Measurements from ENCODE around the gene C16orf92. TPM values are rescaled to one million over a fixed set of nuclear protein-coding genes. Genes with fewer than 3 reads are reported as not detected.

C16orf92 gene
- total and polyA plus RNA-seq, 2 of the 8 experiments (the other 6 are each of a cell fraction or from before 2014, with no cell fraction given): not detected

DNA sequence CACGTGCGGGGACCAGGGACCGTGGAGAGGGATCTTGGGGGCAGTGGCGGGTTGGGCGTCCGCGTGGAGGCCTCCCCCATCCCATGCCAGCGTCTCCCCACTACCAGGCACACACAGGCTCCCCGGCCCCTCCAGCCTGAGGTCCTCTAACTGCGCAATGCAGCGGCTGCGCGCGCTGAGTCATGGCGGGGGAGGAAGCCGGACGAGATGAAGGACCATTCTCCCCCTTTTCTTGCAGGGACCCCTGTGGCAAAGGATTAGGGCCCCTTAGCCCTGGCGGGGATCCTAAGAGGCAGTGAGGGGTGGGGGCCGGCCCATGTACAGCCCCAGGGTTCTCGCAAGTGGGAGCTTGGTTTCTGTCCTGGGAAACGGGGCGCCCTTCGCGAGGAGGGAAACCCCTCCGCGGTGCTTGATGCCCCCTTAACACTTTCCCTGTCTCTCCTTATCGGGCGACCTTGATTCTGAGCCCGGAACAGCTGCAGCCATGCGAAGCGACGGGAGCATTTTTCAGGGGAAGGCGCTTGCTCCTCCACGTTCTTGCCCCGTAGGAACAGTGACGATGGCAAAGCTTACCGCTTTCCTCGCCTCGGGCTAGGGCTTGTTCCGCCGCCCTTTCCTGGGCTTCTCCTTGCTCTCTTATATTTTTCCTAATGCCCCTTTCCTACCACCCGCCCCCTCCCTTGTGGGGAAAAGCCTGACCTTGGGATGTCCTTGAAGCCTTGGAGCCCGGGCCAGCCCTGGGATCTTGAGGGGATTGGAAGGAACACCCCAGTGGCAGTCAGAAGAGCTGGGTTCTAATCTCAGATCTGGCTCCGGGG lies 43.2 kb downstream of the C16orf92 start (continued):
- TF ChIP-seq, protein P1, sequence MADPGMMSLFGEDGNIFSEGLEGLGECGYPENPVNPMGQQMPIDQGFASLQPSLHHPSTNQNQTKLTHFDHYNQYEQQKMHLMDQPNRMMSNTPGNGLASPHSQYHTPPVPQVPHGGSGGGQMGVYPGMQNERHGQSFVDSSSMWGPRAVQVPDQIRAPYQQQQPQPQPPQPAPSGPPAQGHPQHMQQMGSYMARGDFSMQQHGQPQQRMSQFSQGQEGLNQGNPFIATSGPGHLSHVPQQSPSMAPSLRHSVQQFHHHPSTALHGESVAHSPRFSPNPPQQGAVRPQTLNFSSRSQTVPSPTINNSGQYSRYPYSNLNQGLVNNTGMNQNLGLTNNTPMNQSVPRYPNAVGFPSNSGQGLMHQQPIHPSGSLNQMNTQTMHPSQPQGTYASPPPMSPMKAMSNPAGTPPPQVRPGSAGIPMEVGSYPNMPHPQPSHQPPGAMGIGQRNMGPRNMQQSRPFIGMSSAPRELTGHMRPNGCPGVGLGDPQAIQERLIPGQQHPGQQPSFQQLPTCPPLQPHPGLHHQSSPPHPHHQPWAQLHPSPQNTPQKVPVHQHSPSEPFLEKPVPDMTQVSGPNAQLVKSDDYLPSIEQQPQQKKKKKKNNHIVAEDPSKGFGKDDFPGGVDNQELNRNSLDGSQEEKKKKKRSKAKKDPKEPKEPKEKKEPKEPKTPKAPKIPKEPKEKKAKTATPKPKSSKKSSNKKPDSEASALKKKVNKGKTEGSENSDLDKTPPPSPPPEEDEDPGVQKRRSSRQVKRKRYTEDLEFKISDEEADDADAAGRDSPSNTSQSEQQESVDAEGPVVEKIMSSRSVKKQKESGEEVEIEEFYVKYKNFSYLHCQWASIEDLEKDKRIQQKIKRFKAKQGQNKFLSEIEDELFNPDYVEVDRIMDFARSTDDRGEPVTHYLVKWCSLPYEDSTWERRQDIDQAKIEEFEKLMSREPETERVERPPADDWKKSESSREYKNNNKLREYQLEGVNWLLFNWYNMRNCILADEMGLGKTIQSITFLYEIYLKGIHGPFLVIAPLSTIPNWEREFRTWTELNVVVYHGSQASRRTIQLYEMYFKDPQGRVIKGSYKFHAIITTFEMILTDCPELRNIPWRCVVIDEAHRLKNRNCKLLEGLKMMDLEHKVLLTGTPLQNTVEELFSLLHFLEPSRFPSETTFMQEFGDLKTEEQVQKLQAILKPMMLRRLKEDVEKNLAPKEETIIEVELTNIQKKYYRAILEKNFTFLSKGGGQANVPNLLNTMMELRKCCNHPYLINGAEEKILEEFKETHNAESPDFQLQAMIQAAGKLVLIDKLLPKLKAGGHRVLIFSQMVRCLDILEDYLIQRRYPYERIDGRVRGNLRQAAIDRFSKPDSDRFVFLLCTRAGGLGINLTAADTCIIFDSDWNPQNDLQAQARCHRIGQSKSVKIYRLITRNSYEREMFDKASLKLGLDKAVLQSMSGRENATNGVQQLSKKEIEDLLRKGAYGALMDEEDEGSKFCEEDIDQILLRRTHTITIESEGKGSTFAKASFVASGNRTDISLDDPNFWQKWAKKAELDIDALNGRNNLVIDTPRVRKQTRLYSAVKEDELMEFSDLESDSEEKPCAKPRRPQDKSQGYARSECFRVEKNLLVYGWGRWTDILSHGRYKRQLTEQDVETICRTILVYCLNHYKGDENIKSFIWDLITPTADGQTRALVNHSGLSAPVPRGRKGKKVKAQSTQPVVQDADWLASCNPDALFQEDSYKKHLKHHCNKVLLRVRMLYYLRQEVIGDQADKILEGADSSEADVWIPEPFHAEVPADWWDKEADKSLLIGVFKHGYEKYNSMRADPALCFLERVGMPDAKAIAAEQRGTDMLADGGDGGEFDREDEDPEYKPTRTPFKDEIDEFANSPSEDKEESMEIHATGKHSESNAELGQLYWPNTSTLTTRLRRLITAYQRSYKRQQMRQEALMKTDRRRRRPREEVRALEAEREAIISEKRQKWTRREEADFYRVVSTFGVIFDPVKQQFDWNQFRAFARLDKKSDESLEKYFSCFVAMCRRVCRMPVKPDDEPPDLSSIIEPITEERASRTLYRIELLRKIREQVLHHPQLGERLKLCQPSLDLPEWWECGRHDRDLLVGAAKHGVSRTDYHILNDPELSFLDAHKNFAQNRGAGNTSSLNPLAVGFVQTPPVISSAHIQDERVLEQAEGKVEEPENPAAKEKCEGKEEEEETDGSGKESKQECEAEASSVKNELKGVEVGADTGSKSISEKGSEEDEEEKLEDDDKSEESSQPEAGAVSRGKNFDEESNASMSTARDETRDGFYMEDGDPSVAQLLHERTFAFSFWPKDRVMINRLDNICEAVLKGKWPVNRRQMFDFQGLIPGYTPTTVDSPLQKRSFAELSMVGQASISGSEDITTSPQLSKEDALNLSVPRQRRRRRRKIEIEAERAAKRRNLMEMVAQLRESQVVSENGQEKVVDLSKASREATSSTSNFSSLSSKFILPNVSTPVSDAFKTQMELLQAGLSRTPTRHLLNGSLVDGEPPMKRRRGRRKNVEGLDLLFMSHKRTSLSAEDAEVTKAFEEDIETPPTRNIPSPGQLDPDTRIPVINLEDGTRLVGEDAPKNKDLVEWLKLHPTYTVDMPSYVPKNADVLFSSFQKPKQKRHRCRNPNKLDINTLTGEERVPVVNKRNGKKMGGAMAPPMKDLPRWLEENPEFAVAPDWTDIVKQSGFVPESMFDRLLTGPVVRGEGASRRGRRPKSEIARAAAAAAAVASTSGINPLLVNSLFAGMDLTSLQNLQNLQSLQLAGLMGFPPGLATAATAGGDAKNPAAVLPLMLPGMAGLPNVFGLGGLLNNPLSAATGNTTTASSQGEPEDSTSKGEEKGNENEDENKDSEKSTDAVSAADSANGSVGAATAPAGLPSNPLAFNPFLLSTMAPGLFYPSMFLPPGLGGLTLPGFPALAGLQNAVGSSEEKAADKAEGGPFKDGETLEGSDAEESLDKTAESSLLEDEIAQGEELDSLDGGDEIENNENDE (IDR thresholded peaks at IDR 0.05; ENCODE audit: insufficient replicate concordance, low read length): no peak

Measured in H1 (cell line).